CD4-positive, alpha-beta T cell treated with Interleukin-17A for 1 hour (primary cell): ENCODE results near the gene ZNF775.
"Not testable (repeated sequence)": the region's sequence is repeated elsewhere in the genome, so short reads cannot be mapped to it uniquely, and the experiment has no call there.

Source experiments
- DNase-seq: peaks from one replicate; pipeline ENCODE4 v3.0.0-alpha.2; 2020

Gene ZNF775

DNA sequence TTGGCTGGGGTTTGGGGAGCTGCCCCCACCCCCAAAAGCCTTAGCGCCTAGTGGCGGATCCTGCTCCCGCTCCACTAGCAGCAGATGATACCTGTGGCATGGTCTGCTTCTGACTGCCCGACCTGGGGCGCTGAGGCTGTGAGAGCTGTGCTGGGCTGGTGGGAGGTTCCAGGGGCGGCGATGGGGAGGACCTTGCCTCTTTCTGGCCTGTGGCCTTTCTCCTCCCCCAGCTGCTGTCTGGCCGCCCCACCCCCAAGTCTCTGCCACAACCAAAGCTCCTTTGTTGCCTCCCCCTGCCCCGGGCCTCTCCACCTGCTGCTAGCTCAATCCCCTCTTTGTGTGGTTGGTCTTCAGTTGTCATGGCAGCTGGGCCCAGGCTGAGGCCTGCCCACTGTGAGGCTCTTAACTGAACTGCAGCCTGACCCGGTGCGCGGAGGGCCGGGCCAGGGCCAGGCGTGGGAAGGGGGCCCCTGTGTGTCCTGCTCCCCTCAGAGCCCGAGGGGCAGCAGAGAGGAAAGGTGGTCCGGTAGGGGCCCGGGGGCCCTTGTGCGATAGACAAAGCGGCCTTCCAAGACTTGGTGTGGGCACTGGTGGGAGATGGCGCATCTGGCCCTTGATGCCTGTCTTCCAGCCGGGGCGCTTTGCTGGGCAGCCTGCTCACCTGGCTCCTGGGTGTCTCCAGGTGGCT is 4.7 kb downstream of the ZNF775 start:
- no peak for DNase-seq

DNA sequence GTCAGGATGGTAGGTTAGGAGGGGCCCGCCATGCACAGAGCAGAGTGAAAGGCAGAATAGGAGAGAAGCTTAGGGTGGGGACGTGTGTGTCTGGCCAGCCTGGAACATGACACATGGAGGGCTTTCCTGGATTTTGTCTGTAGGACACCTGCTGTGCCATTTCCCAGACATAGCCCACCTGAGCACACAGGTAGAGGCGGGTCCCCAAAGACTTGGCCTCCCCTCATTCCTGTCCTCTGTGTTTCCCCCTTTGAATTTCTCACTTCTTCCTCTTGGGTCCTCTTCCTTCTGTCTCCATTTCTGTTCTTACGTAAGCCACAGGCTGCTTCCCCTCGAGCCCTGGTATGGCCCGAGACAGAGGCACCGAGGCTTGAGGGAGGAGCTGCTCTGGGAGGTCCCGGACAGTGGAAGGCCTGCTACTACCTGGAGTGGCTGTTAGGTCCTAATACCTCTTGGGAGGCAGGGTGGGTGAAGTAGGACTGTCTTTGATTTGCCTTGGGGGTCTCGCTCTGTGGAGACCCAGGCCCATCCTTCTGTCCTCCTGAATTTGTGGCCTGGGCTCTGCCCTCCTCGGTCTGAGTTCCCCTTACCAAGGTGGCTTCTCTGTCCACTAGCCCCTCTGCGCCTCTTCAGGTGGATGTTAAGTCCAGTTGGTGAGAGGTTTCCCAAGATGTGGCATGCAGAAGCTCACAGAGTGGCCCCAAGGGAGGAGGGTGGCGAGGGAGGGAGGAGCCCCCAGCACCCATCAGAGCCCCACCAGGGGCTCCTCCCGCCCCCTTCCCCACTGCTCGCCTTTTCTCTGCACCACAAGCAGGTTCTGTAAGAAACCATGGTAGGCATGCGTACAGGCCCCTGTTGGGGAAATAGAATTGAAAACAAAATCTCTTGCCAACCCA is 5.5 kb downstream of the ZNF775 start:
- DNase-seq: no peak

DNA sequence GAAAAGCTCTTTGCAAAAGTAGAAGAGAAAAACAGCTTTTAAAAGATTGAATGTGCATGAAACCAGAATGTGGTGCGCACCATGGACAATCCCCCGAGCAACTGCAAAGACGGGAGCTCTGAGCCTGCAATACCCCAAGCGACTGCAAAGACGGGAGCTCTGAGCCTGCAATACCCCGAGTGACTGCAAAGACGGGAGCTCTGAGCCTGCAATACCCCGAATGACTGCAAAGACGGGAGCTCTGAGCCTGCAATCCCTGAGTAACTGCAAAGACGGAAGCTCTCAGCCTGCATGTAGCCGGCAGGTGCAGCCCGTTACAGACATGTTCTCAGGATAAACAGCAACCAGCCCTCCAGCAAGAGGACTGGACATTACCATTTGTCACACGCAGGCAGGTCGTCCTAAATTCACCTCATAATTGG is 6.2 kb downstream of the ZNF775 start:
- no peak for DNase-seq

DNA sequence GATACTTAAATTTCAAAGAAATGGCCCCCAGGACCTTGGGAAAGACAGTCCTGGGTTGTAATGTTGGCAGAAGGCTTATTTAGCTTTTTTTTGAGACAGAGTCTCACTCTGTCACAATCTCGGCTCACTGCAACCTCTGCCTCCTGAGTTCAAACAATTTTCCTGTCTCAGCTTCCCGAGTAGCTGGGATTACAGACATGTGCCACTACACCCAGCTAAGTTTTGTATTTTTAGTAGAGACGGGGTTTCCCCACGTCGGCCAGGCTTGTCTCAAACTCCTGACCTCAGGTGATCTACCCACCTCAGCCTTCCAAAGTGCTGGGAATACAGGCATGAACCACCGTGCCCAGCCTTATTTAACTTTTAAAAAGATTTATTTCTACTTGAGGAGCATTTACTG is 6.8 kb downstream of the ZNF775 start:
- not testable (repeated sequence) for DNase-seq

DNA sequence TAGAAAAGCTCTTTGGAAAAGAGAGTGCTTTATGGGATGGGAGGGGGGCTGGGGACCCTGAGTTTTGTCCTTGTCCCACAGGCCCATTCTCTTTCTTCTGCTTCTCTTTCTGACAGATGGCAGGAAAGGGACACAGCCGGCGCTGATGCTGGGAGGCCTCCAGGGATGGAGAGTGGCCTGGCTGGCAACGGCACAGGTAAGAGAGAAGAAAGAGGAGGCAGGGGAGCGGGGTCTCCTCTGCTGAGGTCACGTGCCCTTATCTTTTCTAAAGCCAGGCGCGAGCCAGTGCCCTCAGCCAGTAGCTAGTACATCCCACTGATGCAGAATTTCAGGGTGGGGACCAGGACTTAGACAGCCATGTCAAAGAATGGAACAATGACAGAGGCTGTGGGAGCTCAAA is 9.2 kb downstream of the ZNF775 start:
- no peak for DNase-seq

DNA sequence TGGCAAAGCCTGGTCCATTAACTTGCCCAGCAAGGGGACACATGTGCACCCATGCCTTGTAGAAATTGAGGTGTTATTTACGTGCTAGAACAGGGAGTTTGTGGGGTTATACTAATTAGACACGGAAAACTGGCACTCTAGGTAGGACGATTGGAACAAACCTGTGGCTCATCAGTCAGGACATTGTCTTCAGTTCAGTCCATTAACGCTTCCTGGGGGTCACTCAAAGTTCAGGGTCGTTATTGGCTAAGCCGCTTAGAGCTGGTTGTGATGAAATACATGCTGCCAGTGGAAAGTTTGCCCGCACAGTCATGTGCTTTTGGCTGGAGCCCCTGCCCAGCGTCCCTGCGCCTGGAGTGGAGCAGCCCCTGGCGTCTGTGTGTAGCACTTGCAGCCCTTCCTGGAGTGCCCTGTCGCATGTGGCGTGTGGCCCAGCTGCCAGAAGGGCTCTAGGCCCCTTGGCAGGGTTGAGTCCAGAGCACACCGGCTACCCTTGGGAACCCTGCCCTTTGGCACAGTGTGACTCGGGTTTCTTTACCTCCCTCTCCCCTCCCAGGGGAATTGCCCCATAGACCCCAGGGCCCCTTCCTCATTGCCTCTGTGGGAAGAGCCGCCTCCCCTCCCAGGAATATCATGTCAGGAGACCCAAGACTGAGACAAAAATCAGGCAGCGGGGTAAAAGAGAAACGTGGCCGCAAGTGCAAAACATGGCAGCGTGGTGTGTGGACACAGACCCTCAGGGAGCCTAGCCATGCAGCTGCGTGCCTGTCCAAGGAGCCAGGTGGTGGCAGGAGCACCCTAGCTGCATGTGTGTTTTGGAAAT is 9.8 kb downstream of the ZNF775 start:
- DNase-seq: no peak

DNA sequence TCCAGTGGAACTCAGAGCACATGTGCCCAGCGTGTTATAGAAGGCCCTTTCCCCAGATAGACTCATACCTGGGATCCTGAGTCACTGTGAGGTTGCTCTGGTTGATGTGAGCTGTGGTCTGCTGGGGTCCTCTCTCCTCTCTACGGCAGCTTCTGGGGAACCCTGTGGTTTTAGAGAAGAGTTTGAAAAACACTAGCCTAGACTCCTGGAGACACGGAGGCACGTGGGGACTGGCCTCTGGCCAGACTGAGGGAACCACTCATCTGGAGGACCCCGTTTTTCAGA is 10.3 kb downstream of the ZNF775 start:
- no peak for DNase-seq

DNA sequence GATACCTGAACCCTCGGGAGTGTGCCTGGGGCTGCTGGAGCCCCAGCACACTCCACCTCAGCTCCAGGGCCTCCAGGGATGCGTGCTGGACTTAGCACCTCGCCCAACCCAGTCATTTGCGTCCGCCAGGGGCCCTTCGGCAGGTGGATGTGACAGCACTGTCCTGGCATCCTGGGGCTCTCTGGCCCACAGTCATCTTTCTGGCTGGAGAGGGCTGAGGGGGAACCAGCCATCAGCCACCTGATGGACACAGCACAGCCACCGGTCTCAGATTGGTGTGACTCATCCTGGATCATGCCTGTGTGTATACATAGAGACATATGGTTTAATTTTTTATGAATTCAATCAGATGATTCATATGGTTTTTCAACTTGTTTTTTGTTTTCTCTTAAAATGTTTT is 11.1 kb downstream of the ZNF775 start:
- no peak for DNase-seq

DNA sequence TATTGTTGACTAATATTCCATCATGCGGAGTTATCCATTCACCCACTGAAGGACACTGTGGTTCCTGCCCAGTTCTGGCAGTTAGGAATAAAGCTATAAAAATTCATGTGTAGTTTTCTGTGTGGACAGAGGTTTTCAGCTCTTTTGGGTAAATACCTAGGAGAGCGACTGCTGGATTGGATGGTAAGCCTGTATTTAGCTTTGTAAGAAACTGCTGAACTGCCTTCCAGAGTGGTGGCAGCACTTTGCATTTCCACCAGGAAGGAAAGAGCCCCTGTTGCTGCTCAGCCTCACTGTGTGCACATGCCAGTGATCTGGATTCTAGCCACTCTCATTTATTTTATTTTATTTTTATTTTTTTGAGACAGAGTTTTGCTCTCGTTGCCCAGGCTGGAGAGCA is 14.2 kb downstream of the ZNF775 start:
- DNase-seq: no peak

DNA sequence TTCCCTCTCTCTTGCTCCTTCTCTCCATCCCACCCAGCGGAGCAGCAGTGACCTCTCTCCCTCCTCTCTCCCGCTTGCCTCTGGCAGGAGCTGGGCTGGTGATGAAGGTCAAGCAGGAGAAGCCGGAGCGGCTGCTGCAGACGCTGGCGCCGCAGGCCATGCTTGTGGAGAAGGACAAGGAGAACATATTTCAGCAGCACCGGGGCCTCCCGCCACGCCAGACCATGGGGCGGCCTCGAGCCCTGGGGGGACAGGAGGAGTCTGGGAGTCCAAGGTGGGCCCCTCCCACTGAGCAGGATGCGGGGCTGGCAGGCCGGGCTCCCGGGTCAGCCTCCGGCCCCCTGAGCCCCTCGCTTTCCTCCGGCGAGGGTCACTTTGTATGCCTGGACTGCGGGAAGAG is 17.3 kb downstream of the ZNF775 start:
- DNase-seq: no peak

DNA sequence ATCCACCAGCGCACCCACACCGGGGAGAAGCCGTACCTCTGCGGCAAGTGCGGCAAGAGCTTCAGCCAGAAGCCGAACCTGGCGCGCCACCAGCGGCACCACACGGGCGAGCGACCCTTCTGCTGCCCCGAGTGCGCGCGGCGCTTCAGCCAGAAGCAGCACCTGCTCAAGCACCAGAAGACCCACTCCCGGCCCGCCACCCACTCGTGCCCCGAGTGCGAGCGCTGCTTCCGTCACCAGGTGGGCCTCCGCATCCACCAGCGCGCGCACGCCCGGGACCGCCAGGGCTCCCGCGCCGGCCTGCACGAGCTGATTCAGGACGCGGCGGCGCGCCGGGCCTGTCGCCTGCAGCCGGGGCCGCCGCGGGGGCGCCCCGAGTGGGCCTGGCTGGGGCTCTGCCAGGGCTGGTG is 17.7 kb downstream of the ZNF775 start:
- DNase-seq: no peak

DNA sequence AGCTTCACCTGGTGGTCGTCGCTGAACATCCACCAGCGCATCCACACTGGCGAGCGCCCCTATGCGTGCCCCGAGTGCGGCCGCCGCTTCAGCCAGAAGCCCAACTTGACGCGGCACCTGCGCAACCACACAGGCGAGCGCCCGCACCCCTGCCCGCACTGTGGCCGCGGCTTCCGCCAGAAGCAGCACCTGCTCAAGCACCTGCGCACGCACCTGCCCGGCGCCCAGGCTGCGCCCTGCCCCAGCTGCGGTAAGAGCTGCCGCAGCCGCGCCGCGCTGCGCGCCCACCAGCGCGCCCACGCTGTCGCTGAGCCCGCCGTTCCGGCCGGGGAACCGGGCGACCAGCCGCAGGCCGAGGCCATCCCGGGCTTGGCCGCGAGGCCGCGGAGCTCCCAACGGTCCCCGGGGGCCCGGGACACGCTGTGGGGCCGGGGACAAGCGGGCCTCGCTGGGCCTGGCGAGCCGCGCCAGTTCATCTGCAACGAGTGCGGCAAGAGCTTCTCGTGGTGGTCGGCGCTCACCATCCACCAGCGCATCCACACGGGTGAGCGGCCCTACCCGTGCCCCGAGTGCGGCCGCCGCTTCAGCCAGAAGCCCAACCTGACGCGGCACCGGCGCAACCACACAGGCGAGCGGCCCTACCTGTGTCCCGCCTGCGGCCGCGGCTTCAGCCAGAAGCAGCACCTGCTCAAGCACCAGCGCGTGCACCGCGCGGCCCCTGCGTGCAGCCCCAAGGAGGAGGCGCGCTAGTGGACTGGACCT is 18.4 kb downstream of the ZNF775 start:
- no peak for DNase-seq

DNA sequence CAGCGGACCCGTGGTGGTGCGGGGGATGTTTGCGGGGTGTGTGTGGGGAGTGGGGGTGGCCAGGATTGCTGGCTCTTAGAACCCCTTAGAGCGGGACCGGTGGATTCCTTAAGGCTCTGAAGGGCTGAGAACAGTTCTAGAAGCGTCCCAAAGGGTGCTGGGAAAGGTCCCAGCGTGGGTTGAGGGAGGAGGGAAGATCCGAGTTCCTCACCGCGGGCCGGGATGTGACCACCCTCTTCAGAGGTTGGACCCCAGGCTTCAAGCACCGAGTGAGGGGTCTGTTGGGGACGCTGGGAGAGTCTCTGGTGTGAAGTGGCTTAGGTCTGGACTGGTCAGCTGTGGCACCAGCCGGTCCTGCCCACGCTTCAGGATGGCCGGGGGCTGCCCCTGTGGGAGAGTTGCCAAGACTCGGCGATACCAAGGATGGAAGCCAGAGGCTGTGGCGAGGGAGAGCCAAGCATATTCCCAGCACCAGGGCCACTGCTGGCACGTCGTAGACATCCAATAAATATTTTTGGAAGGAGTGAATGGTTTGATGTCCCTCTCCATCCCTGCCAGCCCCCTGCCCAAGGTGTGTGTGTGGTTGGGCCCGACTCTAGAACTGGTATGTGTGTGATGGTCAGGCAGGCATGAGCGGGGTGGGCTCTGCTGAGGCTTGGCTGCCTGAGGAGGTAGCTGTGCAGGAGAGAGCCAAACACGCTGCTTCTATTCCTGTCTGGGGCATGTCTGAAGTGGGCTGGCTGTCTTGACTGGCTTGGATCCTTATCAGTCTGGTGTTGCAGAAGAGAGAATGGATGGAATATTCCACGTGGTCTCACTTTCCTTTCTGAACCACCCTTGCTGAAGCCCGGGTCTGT is 19.2 kb downstream of the ZNF775 start:
- DNase-seq: no peak

DNA sequence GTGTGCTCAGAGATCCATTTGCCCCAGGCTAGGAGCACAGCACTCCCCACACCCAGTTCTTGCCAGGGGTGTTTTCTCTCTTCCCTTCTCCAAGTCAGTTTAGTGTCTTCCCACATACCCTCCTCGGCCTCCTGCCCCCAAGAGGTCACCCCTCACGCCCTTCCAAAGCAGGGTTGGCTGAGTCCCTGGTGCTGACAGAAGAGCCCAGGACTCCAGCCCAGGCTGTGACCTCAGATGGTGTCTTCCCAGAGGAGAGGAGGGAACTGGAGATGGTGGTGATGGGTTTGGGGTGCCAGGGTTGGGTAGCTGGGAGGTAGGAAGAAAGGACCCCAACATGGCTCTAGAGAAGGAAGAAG is 19.8 kb downstream of the ZNF775 start:
- no peak for DNase-seq

DNA sequence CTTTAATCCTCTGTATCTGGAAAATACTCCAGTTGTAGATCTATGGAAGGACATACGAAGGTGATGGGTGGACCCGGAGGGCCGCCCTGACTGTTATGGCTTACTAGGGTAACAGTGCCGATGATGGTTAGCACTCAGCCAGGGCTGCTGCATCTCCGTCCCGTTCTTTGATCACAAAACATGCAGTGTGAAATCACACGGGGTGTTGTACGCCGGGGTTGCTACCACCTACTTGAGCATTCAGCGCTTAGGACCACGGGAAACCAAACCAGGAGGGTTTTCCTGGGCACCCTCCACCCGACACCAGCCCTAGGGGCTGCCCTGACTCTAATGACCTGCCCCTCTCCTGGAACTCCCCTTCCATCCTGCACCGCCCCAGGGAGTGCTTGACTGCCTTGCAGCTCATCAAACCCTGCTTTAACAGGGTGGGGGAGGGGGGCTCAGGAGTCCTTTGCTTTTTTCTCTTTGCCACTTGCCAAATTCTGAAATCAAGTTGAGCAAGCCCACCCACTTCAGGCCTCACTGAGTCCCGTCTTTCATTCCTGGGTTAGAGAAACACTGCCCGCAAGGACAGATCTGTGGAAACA is 20.4 kb downstream of the ZNF775 start:
- DNase-seq: no peak

DNA sequence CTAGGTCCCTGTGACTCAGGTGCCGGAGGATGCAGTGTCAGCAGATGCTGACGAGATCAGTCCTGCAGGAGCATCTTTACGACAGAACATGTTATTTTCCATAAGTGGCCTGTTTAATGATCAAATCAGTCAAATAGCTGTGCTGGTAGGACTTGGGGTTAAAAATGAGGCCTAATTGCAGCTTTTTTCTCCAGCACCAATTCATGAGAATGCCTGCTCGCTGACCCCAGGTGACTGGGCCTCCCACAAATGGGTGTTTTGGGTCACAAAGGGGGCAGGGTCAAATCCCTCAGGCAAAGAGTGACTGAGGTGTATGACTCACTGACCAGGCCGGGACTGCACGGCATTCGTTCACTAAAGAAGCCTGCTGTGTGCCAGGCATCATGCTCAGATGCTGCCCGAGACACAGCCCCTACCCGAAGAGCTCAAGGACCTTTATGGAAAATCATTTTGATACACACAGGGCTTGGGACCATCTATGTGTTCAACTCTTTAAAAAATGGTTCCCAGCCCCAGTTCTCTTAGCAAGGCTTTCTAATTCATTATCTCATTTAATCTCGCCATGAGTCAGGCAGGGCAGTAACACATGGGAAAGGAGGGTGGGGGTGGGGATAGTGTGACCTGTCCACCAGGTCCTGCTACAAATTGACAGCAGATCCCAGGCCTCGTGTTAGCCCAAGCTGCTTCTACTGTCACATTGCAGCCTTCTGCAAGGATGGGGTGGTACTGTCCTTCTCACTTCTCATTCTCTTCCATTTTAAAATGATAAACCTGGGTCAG is 21.1 kb downstream of the ZNF775 start:
- no peak for DNase-seq

DNA sequence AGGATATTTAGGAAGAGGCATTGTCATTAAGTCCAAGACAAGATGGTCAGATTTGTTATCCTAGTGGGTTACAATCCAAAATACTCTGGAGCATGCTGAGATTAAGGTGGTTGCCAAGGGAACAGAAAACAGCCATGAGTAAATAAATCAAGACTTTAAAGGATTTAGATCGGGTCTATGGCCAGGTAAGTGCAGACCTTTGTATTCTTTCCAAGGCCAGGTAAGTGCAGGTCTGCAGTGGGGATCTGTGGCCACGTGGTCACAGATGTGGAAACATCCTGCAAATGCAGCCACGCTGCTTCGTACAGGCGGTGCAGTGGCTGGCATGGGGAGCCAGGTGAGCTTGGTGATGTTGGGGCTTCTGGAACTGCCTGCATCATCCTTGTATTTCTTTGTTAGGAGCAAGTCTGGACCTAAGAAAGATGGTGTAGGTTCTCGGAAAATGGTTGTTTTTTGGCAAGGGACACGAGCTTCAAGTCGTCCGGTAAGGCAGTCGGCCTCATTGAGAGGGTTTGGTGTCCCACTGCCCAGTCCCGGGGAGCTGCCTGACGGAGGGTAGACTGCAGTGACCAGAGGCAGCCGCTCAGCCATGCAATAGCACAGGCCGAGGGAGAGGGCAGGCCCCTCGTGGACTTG is 21.8 kb downstream of the ZNF775 start:
- DNase-seq: no peak

DNA sequence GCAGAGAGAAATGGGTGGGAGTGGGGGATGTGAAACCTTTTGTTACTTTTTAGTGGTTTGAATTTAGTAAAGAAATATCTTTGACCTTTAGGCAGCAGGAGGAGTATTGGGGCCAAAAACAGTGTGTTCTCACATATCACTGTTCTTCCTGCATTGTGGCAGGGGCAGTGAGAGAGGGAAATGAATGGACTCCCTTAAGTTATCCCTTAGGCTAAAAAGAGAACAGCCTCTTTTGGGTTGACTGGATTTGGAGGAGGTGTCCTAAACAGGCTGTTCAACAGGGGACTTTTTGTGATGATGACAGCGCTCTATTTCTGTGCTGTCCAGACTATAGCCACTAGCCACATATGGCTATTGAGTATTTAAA is 22.3 kb downstream of the ZNF775 start:
- DNase-seq: no peak

DNA sequence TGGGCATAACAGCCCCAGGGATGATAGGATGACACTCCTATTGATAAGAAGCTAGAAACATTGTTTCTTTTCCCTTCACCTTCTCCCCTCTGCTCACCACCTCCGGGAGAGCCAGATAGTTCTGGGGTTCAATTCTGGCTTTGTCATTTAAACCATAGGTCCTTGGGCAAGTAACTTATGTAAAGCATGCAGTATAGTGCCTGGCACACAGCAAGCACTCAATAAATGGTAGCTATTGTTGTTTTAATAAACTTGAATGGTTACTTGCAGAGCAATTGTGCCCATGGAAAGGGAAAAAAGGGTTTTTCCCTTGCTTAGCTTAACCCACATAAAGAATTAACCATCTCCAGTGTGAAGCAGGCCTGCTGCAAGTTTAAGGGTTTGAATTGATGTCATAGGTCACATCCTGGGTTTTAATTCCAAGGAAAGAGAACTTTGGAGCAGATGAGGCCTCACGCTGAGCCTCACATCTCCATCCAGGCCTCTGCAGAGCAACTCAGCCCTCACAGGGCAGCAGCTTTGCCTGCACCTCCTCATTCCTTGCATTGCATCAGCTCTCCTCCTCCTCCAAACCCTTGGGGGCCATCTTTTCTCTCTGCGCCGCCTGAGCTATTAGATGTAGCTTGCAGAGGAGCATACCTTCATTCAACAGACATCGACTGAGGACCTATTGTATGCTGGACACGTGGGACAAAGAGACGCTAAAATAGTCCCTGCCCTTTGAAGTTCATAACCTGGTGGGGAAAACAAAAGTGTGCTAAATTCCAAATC is 22.9 kb downstream of the ZNF775 start:
- DNase-seq: no peak
